HEK293 (cell line): Measurements from ENCODE around the gene ZDHHC17.

Source experiments
- PATZ1 ChIP-seq: fragments of 450-650 bp; formaldehyde crosslinking; IDR thresholded peaks from 2 replicates; pipeline ENCODE4 v1.5.1; 2016; ENCODE audit warnings: missing biosample characterization, missing genetic modification characterization
- PBX3 ChIP-seq: sonication (generic); formaldehyde crosslinking; IDR thresholded peaks from 2 replicates; pipeline ENCODE4 v1.8.1; 2022; ENCODE audit warnings: mild to moderate bottlenecking, moderate library complexity, missing genetic modification reagents
- TF ChIP-seq, protein P1 (sequence below): fragments of 450-650 bp; formaldehyde crosslinking; IDR thresholded peaks from 2 replicates; pipeline ENCODE4 v1.5.1; 2016; ENCODE audit warnings: missing biosample characterization, missing genetic modification characterization, low read depth
- TF ChIP-seq, protein P2 (sequence below): fragments of 450-650 bp; formaldehyde crosslinking; IDR thresholded peaks from 2 replicates; pipeline ENCODE4 v1.5.1; 2016; ENCODE audit warnings: missing biosample characterization, missing genetic modification characterization
- TF ChIP-seq, protein P3 (sequence below): fragments of 450-650 bp; formaldehyde crosslinking; IDR thresholded peaks from 2 replicates; pipeline ENCODE4 v1.5.1; 2016; ENCODE audit warnings: missing biosample characterization, missing genetic modification characterization

- TF ChIP-seq, protein P1, sequence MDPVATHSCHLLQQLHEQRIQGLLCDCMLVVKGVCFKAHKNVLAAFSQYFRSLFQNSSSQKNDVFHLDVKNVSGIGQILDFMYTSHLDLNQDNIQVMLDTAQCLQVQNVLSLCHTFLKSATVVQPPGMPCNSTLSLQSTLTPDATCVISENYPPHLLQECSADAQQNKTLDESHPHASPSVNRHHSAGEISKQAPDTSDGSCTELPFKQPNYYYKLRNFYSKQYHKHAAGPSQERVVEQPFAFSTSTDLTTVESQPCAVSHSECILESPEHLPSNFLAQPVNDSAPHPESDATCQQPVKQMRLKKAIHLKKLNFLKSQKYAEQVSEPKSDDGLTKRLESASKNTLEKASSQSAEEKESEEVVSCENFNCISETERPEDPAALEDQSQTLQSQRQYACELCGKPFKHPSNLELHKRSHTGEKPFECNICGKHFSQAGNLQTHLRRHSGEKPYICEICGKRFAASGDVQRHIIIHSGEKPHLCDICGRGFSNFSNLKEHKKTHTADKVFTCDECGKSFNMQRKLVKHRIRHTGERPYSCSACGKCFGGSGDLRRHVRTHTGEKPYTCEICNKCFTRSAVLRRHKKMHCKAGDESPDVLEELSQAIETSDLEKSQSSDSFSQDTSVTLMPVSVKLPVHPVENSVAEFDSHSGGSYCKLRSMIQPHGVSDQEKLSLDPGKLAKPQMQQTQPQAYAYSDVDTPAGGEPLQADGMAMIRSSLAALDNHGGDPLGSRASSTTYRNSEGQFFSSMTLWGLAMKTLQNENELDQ (tag by site-specific recombination): no peak
- TF ChIP-seq, protein P2, sequence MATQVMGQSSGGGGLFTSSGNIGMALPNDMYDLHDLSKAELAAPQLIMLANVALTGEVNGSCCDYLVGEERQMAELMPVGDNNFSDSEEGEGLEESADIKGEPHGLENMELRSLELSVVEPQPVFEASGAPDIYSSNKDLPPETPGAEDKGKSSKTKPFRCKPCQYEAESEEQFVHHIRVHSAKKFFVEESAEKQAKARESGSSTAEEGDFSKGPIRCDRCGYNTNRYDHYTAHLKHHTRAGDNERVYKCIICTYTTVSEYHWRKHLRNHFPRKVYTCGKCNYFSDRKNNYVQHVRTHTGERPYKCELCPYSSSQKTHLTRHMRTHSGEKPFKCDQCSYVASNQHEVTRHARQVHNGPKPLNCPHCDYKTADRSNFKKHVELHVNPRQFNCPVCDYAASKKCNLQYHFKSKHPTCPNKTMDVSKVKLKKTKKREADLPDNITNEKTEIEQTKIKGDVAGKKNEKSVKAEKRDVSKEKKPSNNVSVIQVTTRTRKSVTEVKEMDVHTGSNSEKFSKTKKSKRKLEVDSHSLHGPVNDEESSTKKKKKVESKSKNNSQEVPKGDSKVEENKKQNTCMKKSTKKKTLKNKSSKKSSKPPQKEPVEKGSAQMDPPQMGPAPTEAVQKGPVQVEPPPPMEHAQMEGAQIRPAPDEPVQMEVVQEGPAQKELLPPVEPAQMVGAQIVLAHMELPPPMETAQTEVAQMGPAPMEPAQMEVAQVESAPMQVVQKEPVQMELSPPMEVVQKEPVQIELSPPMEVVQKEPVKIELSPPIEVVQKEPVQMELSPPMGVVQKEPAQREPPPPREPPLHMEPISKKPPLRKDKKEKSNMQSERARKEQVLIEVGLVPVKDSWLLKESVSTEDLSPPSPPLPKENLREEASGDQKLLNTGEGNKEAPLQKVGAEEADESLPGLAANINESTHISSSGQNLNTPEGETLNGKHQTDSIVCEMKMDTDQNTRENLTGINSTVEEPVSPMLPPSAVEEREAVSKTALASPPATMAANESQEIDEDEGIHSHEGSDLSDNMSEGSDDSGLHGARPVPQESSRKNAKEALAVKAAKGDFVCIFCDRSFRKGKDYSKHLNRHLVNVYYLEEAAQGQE: no peak
- TF ChIP-seq PBX3 (CRISPR knock-in tag) (no peak), PATZ1 (tag by site-specific recombination) (no peak)
- TF ChIP-seq, protein P3, sequence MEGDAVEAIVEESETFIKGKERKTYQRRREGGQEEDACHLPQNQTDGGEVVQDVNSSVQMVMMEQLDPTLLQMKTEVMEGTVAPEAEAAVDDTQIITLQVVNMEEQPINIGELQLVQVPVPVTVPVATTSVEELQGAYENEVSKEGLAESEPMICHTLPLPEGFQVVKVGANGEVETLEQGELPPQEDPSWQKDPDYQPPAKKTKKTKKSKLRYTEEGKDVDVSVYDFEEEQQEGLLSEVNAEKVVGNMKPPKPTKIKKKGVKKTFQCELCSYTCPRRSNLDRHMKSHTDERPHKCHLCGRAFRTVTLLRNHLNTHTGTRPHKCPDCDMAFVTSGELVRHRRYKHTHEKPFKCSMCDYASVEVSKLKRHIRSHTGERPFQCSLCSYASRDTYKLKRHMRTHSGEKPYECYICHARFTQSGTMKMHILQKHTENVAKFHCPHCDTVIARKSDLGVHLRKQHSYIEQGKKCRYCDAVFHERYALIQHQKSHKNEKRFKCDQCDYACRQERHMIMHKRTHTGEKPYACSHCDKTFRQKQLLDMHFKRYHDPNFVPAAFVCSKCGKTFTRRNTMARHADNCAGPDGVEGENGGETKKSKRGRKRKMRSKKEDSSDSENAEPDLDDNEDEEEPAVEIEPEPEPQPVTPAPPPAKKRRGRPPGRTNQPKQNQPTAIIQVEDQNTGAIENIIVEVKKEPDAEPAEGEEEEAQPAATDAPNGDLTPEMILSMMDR: no peak
These were observed 92.2 kb downstream of the ZDHHC17 start for GRCh38 chr12:76856018-76856644.
